Caco-2 (cell line): ENCODE data around the gene APOBEC3G. TPM values are rescaled to one million over a fixed set of nuclear protein-coding genes. Genes with fewer than 3 reads are reported as not detected.

Experiments
- BruUV-seq: library from RNA; stranded (reverse); fragments of 400-500 nt; replicated peaks from 2 replicates; lab custom pipeline; 2021; lab: Mats Ljungman, UMichigan
- CTCF ChIA-PET: fragments of 300-600 bp; sonication (Branson Sonifier 250); formaldehyde crosslinking; loops from one replicate; lab custom pipeline; 2022; ENCODE audit warnings: antibody characterized with exemption; lab: Charles Lee
- POLR2A ChIA-PET: fragments of 300-600 bp; sonication (Branson Sonifier 250); formaldehyde crosslinking; loops from one replicate; lab custom pipeline; 2022; ENCODE audit warnings: antibody characterized with exemption; lab: Charles Lee
- DNase-seq, 2 experiments: peaks; one replicate each; pipeline versions ENCODE4 v3.0.0 to v3.0.0-alpha.2; 2020 to 2022
- H3K27me3 ChIP-seq: replicated peaks from 2 replicates; pipeline ENCODE4 v1.6.0; 2011; ENCODE audit warnings: low read length; ENCODE audit not compliant: control insufficient read depth, insufficient read depth
- H3K36me3 ChIP-seq: 2 replicates; pipeline ENCODE4 v1.5.1; 2011; ENCODE audit warnings: low read length; ENCODE audit not compliant: control insufficient read depth, insufficient read depth
- H3K4me1 ChIP-seq: fragments of 250-450 bp; sonication (Bioruptor Pico); 2 replicates; pipeline ENCODE4 v1.5.1; 2020; ENCODE audit warnings: mild to moderate bottlenecking
- H3K4me3 ChIP-seq: 2 replicates; pipeline ENCODE4 v1.5.1; 2011; ENCODE audit warnings: low read depth, mild to moderate bottlenecking, control low read depth, low read length
- H3K9me3 ChIP-seq: fragments of 250-450 bp; sonication (Bioruptor Pico); 2 replicates; pipeline ENCODE4 v1.5.1; 2020; ENCODE audit warnings: mild to moderate bottlenecking, moderate library complexity
- H3K27ac Mint-ChIP-seq: one replicate; pipeline ENCODE4 v1.8.0; 2022; ENCODE audit warnings: mixed read lengths; ENCODE audit not compliant: unreplicated experiment
- H3K27me3 Mint-ChIP-seq: one replicate; pipeline ENCODE4 v1.8.0; 2022; ENCODE audit warnings: mixed read lengths; ENCODE audit not compliant: insufficient read depth, unreplicated experiment
- H3K36me3 Mint-ChIP-seq: one replicate; pipeline ENCODE4 v1.8.0; 2022; ENCODE audit warnings: mild to moderate bottlenecking, mixed read lengths; ENCODE audit not compliant: insufficient read depth, unreplicated experiment
- H3K4me1 Mint-ChIP-seq: one replicate; pipeline ENCODE4 v1.8.0; 2022; ENCODE audit warnings: low read depth, mixed read lengths; ENCODE audit not compliant: unreplicated experiment
- H3K4me3 Mint-ChIP-seq: one replicate; pipeline ENCODE4 v1.8.0; 2022; ENCODE audit warnings: mild to moderate bottlenecking, moderate library complexity, mixed read lengths; ENCODE audit not compliant: unreplicated experiment
- H3K9me3 Mint-ChIP-seq: one replicate; pipeline ENCODE4 v1.8.0; 2022; ENCODE audit warnings: mixed read lengths; ENCODE audit not compliant: unreplicated experiment
- CTCF ChIP-seq, 2 experiments: fragments of 200-600 bp in 1 of 2; IDR thresholded peaks; 1 replicate in 1 of 2; 2 replicates in 1 of 2; pipeline versions ENCODE4 v1.5.1 to v1.8.0; 2011 to 2022; ENCODE audit warnings: antibody characterized with exemption in 1 of 2, control low read depth in 1 of 2, inconsistent platforms in 1 of 2, low read depth in 1 of 2, low read length in 1 of 2, mild to moderate bottlenecking in 1 of 2, moderate library complexity in 1 of 2; ENCODE audit not compliant: insufficient read depth in 1 of 2, severe bottlenecking in 1 of 2, unreplicated experiment in 1 of 2
- intact Hi-C: fragments of 100-400 bp; cut with micrococcal nuclease; formaldehyde crosslinking; loops from one replicate; pipeline ENCODE4 v1.10.0; 2022; ENCODE audit not compliant: unreplicated experiment
- total RNA-seq: library from RNA; stranded (reverse); gene quantifications from 2 replicates; pipeline ENCODE4 v1.2.3, GENCODE V29; 2022

APOBEC3G gene
- total RNA-seq, 1 experiment from 2014 or later, result 0.73 TPM

- no peaks in the 10 kb centered on the region for H3K36me3 ChIP-seq
- CTCF ChIA-PET, result no interaction called here
- Mint-ChIP-seq H3K27ac (no peak overlapping the region), H3K36me3 (no peaks in the 10 kb centered on the region), H3K4me3 (no peak overlapping the region), H3K9me3 (no peaks in the 10 kb centered on the region), H3K4me1 (peaks cover 4% of the 10 kb centered on the region), H3K27me3 (no peaks in the 10 kb centered on the region)
- H3K27me3 ChIP-seq, result no peaks in the 10 kb centered on the region
- POLR2A ChIA-PET, result no interaction called here
- intact Hi-C loops, result no loop called here
- DNase-seq, result no peak
- no peak overlapping the region for H3K4me3 ChIP-seq
- H3K9me3 ChIP-seq, result no peaks in the 10 kb centered on the region
- no peak for TF ChIP-seq CTCF (IDR thresholded peaks at IDR 0.05; ENCODE audit: insufficient read depth in 1 of 2, low read depth in 1 of 2, low read length in 1 of 2, severe bottlenecking in 1 of 2, unreplicated experiment in 1 of 2)
- H3K4me1 ChIP-seq, result no peaks in the 10 kb centered on the region
- no TSS peak for BruUV-seq
These were observed 6.4 kb downstream of the APOBEC3G start for GRCh38 chr22:39083212-39084165.

GRCh38 chr22:39084666-39085065 lies 7.6 kb downstream of the APOBEC3G start:
- no peak for TF ChIP-seq CTCF (IDR thresholded peaks at IDR 0.05; ENCODE audit: insufficient read depth in 1 of 2, low read depth in 1 of 2, low read length in 1 of 2, severe bottlenecking in 1 of 2, unreplicated experiment in 1 of 2)
- no peaks in the 10 kb centered on the region for H3K27me3 Mint-ChIP-seq
- H3K9me3 Mint-ChIP-seq, result no peaks in the 10 kb centered on the region
- DNase-seq, result no peak
- ChIA-PET POLR2A (no interaction called here), CTCF (no interaction called here)
- Histone ChIP-seq H3K27me3 (no peaks in the 10 kb centered on the region), H3K9me3 (no peaks in the 10 kb centered on the region), H3K36me3 (no peaks in the 10 kb centered on the region), H3K4me1 (no peaks in the 10 kb centered on the region), H3K4me3 (no peak overlapping the region)
- H3K4me3 Mint-ChIP-seq, result no peak overlapping the region
- no peak overlapping the region for H3K27ac Mint-ChIP-seq
- intact Hi-C loops, result no loop called here
- H3K36me3 Mint-ChIP-seq, result no peaks in the 10 kb centered on the region
- H3K4me1 Mint-ChIP-seq, result peaks cover 7% of the 10 kb centered on the region
- no TSS peak for BruUV-seq

GRCh38 chr22:39087098-39087497 lies 10.0 kb downstream of the APOBEC3G start:
- DNase-seq, result no peak
- no peaks in the 10 kb centered on the region for H3K27me3 ChIP-seq
- Mint-ChIP-seq H3K4me1 (peaks cover 7% of the 10 kb centered on the region), H3K27ac (no peak overlapping the region), H3K4me3 (no peak overlapping the region), H3K36me3 (no peaks in the 10 kb centered on the region), H3K27me3 (no peaks in the 10 kb centered on the region), H3K9me3 (no peaks in the 10 kb centered on the region)
- no peaks in the 10 kb centered on the region for H3K9me3 ChIP-seq
- TF ChIP-seq CTCF (IDR thresholded peaks at IDR 0.05; ENCODE audit: insufficient read depth in 1 of 2, low read depth in 1 of 2, low read length in 1 of 2, severe bottlenecking in 1 of 2, unreplicated experiment in 1 of 2), result no peak
- H3K36me3 ChIP-seq, result no peaks in the 10 kb centered on the region
- no peak overlapping the region for H3K4me3 ChIP-seq
- CTCF ChIA-PET, result no interaction called here
- no peaks in the 10 kb centered on the region for H3K4me1 ChIP-seq
- POLR2A ChIA-PET, result interaction anchor here (0.7 kb wide), 1 partner anchor 166 kb away, joined by 3 read pairs; no protein-coding TSS in a partner anchor
- intact Hi-C loops, result no loop called here
- no TSS peak for BruUV-seq
